Raji (cell line): Measurements from ENCODE around the gene GUCD1.
A peak's percentile ranks its signal among the peaks of the same experiment; 100 is the strongest.
"Not testable (repeated sequence)": the region's sequence is repeated elsewhere in the genome, so short reads cannot be mapped to it uniquely, and the experiment has no call there.

Source experiments
- POLR2A ChIP-seq: IDR thresholded peaks from 2 replicates; pipeline ENCODE4 v1.6.1; 2011; ENCODE audit warnings: low read depth, low read length, control low read depth; ENCODE audit not compliant: insufficient read depth

GUCD1 gene

DNA sequence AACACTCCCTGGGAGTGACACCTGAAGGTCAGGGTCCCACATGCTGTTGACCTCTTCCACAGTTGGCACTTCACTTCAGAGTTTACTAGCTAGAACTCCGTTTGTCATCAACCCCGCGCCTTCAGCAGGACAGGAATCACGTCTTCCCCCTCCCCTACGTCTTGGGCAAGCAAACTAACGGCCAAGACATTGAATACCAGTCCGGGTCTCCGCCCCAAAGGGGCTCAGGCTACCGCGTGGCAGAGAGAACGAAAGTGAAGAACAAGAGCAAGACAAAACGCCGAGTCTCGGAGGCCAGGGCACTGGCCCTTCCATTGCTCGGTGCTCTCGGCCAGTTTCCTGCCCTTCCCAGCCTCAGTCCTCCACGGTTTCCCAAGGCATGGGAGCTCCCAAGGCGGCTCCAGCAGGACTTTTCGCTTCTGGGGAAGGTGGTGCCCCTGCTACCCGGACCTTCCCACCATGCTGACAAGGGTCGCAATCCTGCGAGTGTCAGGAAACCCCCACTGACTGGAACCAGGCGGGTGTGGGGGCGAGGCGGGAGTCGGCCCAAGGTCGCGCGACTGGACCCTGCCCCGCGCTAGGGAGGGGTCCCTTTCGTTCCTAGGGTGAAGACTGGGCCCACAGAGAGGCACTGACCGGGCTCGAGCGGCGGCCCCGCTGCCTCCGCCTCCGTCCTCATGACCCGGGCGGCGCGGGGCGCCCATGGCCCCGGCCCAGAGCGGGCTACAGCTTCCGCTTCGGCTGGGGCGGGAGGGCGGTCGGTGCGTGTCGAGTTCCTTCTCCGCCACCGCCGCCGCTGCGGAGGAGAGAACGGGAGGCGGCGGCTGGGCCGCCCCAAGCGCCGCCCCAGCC is at the start of gene GUCD1:
Gene GUCD1, minus strand, starts transcription at position 826 of the 852 bp plus-strand sequence. Its CDS starts 147 bp downstream, at position 679.
- TF ChIP-seq POLR2A: peak; percentile 59

DNA sequence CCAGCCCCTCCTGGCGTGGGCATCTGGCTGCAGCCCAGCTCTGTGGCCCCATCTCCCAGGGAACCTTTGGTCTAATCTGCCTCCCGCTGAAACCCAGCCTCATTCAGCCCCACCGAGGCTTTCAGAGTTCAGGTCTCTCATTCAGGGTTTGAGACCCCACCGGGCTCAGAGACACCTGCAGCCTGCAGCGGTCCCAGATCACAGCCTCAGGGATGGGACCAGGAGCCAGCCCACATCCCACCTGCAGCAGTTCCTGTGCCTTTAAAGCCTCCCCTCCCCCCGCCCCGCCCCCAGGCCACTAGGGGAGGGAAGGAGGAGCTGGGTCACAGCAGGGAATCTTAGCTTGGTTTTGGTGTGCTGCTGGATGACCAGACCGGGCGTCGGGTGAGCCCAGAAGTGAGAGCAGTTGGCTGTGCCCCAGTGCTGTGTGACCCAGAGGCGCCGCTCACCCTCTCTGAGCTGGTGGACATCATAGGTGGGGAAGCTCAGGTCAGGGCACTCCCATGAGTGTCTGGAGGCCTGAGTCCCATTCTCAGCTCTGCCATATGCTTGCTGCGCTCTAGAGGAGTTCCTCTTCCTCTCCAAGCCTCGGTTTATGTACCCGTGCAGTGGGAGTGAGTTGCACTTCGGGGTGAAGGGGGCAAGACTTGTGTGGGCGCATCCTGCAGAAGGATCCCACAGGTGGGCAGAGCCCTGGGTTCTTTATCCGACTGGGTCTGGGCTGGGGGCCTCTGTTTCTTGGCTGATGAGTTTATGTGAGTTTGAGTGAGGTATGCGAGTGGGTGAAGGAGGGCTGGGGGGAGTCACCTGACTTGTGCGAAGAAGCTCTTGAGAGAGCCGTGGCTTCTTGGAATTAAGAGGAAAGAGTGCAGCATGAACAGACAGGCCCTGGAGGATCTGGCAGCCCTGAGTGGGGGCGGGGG is 48.2 kb upstream of the GUCD1 start, which contains the start of gene GGT1:
Gene GGT1, plus strand, starts transcription at position 347 of the 923 bp plus-strand sequence. CDS start 7,889 bp downstream, outside the sequence.
- not testable (repeated sequence) for TF ChIP-seq POLR2A

DNA sequence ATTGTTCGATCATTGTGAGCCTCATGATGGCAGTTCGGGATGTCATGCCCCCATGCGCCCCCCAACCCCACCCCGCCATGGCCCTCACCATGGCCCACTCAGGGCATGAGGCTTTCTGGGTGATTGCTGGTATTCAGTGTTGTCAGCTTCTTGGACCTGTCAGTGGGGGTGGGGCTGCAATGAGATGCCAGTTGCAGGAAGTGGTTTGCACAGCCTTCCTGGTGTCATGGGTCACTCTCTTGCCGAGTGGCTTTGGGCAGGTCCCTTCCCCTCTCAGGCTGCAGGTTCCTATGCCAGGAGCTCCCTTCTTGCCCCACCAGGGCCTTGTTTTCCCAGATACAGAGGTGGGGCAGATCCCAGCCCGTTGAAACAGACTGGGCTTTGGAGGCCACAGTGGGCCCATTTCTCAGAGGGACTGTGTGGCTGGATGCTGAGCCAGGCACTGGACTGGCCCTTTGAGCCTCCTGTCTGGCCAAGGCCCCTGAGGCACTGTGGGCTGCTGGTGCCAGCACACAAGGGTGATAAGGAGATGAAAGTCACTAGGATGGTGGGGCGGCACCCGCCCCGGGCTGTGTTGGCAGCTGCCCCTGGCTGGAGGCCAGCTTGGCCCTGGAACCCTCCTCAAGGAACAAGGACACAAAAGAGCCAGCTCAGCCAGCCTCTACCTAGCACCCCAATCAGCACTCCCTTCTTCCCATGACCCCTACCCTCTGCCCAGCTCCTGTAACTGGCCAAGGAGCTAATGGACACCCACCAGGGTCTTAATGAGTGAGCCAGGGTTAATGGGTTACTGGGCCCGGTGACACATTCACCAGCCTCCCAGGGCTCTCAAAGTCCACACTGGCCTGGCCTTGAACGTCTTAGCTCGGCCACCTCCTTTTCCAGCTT is 46.5 kb upstream of the GUCD1 start:
- no peak for TF ChIP-seq POLR2A

DNA sequence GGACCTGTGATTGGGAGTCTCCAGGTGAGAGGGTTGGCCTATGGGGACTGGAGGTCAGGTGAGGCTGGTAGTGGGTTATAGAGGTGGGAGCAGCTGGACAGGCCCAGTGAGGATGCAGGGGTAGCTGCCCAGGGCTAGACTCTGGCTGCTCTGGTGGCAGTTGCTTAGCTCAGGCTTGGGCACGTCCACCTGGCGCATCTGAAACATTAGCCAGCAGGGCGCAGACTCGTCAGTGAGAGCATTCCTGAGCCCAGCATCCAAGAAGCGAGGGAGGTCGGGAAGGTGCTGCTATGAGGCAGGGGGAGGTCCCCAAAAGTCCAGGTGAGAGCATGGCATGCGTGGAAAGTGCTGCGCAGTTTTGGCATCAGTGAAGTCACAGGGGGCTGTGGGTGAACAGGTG is 44.6 kb upstream of the GUCD1 start:
- TF ChIP-seq POLR2A: no peak

DNA sequence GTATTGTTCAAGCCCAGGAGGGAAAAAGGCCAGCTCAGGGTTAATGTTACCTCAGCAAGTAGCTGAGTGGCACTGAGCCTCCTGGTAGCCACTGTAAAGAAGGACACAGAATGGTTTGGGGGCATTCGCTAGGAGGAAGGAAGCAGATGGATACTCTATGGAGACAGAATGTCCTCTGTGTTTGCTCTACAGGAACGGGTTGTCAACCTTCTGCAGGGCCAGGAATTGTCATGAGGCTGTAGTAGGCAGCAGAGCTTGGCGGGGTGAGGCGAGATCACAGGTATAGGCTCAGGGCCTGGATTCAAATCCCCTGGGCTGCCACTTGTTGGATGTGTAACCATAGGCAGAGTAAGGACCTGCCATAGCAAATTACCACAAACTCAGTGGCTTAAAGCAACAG is 40.9 kb upstream of the GUCD1 start:
- TF ChIP-seq POLR2A: no peak

DNA sequence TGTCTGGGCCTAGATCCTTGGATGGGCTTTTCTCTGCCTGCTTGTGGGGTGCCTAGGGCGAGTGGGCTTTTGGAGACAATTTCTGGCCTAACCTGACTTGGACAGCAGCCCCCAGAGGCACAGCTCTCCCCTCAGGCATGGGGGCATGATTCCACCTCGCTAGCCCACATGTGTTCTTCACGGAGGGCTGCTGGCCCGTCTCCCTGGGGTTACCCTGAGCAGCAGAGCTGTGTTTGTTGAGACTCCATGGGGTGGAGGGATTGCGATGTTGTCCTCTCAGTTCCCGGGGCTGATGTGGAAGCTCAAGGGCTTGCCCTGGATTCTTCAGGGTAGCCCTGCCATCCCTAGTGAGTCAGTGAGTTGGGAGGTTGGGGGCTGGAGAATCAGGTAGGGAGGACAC is 40.3 kb upstream of the GUCD1 start:
- TF ChIP-seq POLR2A: no peak

DNA sequence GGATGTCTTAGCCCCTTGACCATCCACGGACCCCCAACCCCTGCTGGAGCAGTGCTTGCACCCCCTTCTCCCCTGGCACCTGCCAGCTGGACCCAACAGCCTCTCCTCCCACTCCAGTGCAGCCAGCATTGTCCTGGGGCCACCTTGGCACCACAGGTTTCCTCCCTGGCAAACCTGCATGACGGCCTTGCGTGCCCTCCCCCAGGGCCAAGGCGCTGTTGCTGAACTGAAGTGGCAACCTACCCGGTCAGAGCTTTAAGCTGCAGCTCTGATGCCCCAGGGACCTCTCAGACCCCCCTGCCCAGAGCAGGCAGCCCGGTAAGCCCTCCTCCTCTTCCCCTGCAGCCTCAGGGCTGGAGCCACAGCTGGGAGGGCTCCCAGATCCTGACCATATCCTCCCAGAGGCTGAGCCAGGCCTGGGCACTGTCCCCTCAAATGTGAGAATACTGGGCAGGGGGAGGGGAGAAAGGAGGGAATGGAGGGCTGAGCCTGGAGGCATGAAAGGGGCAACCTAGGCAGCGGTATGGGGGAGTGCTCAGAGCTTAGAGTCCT is 39.7 kb upstream of the GUCD1 start:
- TF ChIP-seq POLR2A: no peak

DNA sequence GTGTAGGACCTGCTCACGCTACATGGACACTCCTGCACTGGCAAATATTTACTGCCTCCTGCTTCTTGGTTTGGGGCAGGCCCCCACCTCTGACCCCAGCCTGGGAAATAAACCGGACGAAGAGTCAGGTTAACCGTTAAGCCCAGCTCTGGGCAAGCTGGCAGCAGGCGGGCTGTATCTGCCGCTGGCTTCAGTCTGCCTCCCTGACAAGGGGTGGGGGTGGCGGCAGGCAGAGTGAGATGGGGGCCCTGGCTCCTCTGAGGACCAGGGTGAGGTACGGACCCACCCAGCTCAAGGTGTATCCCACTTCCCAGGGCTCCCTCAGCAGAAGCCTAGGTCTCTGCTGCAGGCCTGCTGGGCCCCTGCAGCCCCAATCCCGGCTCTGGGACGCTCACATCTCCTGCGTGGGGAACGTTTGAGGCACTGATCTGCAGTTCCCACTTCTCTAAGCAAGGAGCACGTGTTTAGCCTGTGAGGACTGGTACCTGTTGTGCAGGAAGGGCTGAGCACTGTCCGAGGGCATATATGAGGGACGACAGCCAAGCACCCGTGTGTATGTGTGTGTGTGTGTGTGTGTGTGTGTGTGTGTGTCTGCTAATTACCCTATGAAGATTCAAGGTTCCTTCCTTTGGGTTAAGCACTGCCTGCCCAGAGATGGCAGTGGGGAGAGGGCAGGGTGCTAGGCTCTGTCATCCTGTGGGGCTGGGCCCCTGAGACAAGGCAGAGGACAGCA is 39.1 kb upstream of the GUCD1 start:
- no peak for TF ChIP-seq POLR2A

DNA sequence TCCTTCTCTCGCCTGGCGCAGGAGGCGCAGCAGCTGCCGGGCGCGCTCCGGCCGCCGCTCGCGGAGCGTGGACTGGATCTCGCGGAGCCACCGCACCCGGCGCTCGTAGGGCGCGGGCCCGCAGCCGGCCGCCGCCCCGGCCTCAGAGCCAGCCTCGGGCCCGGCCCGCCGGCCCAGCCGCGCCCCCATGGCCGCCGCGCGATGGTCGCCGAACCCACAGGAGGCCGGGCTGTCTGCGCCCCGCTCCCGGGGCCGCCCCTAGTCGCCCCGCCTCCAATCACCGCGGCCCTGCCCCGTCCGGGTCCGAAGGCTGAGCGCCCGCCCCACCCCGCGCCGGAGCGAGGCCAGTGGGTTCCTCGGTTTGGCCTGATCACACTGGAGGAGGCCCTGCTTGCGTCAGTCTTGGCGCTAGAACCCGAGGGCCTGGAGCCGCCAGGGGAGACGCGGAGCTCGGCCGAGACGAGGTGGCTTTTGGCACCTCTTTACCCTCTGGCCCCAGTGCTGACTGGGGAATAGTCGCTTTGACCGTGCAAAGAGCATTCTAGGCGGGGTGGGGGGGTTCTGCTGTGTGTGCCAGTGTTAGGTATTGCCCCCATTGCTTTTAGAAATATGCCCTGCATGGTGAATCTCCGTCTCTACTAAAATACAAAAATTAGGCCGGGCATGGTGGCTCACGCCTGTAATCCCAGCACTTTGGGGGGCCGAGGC is 38.1 kb upstream of the GUCD1 start, which contains the start of gene LRRC75B:
Gene LRRC75B, minus strand, starts transcription at position 223 of the 708 bp plus-strand sequence. Its CDS starts 34 bp downstream, at position 189.
- no peak for TF ChIP-seq POLR2A

DNA sequence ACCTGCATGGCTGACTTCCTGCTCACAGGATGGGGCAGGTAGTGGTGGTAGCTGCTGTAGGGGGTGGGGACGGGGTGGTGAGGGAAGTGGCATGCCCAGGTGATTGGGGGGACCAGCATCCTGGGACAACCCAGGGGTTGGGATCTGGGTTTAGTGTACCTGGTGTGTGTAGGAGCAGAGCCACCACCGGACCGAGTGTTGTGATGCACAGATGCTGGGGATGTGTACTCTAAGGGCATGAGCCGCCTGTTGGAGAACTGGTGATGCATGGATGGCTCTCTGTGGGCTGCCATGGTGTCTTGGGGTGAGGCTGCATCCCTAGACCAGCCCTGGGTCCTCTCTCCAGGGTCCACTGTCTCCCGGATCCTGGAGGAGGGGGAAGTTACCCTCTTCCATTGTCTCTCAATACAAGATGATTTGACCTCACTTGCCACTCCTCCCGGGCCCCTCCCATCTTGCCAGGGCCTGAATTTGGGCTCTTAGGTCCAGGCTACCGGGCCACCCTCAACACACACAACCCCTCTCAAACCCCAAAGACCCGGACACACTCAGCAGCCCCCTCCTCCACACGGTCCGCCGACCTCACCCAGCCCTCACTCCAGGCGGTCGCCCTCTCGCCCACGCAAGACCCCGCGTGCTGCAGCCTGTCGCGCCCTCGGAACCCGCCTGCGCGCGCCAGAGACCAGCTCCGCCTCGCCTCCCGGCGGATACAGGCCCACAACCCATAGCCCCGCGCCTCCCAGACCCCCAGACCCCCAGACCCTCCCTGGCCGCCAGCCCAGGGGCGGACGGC is 37.3 kb upstream of the GUCD1 start:
- no peak for TF ChIP-seq POLR2A

DNA sequence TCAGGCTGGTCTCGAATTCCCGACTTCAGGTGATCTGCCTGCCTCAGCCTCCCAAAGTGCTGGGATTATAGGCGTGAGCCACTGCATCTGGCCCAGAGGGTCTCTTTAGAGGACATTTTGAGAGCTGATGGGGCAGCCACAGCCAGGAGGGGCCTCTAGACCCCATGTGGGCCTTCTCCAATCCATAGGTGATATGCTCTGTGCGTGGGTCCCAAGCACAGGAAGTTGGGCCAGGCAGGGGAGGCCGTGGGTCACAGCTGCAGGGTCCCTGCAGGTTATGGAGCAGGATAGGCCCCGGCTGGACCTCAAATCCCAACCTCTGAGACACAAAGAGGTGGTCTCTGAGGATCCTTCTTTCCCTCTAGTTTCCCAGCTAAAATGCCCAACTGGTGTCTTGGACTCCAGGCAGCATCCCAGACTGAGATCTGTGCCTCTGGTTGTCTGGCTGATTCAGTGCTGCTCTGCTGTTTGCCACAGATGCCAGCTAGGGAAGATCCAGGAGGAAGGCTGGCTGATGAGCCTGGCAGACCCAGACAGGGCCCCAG is 36.4 kb upstream of the GUCD1 start:
- no peak for TF ChIP-seq POLR2A

DNA sequence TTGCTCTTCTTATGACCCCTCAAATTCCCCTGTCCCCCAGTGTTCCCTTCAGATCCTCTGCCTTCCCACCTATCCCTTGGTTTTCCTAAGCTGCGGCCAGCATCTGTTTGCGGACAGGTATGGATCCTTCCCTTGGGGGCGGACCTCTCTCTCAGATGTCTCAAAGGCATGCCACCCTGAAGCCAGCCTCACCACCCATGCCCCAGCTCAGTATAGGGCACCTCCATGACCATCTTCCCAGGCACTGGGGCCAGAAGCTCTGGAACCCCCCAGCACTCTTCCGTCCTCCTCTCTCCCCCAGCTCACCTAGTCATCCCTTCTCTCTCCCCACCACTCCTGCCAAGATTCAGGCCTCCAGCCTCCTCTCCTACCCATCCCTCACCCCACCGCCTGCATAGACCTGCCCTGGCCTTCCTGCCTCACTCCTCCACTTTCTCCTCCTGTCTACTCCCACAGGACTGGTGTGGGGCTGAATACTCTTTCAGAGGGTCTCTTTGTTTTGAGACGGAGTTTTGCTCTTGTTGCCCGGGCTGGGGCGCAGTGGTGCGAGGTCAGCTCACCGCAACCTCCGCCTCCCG is 35.7 kb upstream of the GUCD1 start:
- no peak for TF ChIP-seq POLR2A
